Stimulated activated CD4-positive, alpha-beta T cell treated with anti-CD3 and anti-CD28 coated beads, Interleukin-15, amount 100 ng/mL, for 24 hours (primary cell): ENCODE data around the gene GATAD2A.

Source experiments
- DNase-seq: peaks from one replicate; pipeline ENCODE4 v3.0.0-alpha.2; 2020

Gene GATAD2A

DNA sequence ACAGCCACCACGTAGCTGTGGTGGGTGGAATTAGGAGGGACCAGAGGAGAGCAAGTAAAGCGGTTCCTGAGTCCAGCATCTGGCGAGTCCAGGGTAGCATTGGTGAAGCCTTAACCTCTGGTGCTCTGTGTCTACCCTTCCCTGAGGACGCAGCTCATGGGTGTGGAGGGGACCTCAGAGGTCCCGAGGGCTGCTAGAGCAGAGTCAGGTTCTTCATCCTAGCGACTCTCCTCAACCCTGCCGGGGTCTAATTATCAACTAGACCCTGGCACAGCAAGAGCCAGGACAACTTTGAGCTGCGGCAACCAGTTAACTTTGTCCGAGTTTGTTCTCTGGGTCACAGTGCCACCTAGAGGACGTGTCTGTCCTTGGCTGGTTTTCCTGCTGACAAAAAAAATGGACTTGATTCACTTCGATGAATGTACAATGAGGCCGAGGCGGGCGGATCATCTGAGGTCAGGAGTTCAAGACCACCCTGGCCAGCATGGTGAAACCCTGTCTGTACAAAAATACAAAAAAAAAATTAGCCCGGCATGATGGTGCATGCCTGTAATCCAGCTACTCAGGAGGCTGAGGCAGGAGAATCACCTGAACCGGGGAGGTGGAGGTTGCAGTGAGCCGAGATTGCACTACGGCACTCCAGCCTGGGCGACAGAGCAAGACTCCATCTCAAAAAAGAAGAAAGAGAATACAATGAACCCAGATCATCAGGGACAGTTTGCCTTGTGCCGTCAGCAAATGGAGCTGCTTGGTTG is 84.9 kb downstream of the GATAD2A start:
- DNase-seq: peak; percentile 86

DNA sequence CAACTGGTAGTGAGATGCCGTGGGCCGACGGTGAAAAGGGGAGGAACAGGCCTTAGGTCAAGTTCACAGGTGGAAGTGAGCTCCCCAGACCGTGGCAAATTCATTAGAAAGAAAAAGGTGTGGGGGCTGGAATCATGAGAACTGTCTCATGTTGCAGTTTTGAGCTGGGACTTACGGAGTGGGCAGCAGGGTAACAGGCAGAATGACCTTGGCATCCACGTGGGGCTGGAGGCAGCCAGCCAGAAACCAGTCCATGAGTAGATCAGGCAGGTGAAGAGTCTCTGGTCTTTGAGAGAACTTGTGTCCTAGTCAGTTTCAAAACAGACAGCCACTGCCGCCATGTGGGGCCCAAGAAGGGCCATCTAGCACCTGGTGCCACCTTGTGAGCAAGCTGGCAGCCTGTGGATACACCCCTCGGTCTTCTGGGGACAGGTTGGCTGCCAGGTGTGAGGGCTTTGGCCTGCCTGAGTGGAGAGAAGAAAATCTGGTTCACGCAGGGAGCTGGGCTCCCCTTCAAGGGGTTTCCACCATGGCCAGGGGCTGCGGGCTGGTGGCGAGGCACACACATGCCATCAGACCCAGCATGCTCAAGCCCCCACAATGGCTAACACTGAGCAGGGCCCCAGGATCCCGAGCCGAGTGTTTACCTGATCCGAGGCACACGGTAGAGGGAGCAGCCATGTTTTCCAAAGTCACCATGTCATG is 86.0 kb downstream of the GATAD2A start:
- no peak for DNase-seq

DNA sequence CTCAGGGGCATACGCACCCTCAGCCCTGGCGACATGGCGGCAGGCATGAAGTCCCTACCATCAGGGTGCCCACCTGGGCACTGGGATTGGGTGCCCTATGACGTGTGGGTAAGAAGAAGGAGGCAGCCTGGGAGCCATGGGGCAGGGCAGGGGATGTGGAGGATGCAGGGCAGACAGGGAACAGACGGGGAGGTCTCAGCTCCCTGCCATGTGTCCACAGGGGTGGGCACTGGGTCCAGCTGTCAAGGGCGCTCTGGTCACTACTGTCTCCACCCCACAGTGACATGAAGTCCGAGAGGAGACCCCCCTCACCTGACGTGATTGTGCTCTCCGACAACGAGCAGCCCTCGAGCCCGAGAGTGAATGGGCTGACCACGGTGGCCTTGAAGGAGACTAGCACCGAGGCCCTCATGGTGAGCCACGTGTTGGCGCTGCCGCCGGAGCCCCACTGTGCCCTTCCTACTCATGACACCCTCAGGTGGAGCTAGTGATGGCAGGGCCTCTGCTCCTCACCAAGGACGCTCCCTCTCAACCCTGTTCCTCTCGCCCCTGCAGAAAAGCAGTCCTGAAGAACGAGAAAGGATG is 86.6 kb downstream of the GATAD2A start:
- DNase-seq: no peak

DNA sequence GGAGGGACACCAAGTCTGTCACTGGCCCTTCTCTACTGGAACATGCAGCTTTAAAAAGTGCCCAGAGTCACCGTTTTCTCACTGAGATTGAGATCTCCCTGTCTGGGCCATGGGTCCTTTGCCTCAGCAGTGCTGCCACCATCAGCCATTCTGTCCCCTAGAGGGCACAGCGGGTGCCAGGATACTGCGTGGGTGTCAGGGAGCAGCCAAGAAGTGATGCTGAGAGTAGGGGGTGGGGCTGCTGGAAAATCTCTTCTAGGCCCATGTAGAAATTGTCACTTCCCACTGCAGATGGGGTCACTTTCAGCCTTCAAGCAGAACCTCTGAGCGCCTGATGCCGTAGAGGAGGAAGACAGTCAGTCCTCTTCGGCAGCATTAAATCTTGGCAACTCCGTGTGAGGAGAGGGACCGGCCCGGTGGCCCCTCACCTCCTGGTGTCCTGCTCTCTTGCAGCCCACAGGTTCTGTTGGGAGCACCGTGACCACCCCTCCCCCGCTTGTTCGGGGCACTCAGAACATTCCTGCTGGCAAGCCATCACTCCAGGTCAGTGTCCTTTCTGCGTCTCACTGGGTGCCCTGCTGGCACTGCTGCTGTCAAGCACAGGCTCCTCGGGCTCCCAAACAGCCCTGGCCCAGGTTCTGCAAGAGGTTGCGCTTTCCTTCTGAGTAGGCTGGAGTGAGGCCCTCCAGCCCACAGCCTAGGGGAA is 88.5 kb downstream of the GATAD2A start:
- DNase-seq: no peak

DNA sequence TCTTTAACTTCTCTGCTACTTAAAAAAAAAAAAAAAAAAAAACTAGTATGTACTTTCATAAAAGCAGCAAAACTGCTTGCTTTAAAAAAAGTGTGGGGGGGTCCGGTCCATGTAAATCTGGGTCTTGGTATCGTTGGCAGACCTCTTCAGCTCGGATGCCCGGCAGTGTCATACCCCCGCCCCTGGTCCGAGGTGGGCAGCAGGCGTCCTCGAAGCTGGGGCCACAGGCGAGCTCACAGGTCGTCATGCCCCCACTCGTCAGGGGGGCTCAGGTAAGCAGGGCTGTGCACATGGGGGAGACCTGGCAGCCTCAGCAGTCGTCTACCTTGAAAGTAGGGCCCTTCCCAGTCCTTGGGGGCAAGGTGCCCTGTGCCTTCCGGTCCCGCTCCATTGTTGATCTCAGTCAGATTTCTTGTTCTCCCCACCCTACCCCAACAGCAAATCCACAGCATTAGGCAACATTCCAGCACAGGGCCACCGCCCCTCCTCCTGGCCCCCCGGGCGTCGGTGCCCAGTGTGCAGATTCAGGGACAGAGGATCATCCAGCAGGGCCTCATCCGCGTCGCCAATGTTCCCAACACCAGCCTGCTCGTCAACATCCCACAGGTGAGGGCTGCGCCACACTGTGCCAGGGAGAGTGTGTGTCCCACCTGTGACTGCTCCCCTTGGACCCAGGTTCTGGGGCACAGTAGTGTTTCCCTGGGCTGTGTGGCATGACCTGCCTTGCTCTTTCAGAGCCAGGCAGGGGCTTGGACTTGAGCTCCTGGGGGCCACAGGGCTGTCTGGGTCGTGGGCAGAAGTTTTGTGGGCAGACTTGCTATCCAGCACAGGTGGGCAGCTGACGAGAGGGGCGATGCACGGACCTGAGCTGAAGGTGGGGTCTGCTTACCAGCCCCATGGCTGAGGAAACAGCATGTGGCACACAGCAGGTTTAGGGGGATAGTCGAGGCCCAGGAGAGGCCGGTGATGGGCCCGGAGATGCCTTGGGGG is 90.4 kb downstream of the GATAD2A start:
- DNase-seq: no peak

DNA sequence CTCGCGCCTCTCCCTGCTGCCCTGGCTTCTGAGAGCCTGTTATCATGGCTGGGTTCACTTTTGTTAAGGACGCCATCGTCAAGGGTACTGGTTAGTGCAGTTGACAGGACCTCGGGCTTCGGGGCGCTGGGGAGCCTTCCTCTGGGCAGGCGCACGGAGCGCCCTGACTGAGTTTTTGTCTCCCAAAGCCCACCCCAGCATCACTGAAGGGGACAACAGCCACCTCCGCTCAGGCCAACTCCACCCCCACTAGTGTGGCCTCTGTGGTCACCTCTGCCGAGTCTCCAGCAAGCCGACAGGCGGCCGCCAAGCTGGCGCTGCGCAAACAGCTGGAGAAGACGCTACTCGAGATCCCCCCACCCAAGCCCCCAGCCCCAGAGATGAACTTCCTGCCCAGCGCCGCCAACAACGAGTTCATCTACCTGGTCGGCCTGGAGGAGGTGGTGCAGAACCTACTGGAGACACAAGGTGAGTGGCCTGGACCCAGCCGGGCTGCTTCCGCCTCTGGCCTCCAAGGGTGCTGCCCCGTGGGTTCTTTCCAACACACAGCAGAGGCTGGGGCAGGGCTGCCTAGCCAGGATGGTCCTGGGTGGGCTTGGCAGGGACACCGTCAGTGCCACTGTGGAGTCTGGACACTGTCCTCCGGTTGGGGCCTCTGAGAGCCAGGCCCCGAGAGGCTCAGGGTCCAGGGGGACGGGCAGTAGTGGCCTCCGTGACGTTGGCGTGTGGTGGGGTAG is 92.9 kb downstream of the GATAD2A start:
- DNase-seq: no peak

DNA sequence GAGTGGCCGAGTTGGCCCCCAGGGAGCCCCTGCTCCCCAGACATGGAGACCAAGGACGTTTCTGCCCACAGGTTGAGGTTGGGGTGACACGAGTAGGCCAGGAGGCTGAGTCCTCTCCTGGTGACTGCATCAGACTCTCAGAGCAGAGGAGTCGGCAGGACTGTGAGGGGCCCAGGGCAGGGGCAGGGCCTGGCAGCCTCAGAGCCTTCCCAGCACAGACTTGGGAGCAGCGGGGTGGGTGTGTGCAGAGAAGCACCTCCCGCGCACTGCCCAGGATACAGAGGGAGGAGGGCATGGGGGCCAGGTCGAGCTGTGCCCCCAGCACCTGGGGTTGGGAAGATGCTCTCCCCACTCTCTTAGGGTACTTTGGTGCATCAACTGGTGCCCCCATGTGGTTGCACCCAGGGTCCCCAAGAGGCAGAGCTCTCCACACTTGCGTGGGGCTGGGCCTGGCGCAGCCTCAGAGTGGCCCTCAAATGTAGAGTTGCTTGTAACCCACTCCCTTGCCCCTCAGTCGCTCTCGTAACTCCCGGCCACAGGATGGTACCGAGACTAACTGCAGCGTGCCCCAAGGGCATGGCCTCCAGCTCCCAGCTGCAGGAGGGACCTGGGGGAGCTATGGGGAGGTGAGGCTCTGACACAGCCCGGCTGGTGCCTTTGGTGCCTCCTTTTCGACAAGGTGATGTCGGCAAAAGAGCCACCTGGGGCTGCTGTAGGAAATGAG is 94.0 kb downstream of the GATAD2A start:
- DNase-seq: no peak

DNA sequence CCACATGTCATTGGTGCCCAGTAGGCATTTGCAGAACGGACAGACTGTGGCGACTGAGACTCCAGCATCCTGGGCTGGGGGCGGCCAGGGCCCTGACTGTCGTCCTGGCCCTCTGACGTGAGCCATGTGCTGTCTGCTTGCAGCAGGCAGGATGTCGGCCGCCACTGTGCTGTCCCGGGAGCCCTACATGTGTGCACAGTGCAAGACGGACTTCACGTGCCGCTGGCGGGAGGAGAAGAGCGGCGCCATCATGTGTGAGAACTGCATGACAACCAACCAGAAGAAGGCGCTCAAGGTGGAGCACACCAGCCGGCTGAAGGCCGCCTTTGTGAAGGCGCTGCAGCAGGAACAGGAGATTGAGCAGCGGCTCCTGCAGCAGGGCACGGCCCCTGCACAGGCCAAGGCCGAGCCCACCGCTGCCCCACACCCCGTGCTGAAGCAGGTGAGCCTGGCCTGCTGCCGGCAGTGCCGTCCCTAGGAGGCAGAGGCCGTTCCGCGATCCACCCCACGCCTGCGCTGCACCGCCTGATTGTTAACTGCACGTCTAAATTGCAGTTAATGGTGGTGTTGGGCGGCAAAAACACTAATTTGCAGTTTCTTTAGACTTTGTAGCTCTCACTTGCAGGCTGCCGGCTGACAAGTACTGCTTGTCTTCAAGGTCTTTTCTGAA is 95.6 kb downstream of the GATAD2A start:
- DNase-seq: no peak

DNA sequence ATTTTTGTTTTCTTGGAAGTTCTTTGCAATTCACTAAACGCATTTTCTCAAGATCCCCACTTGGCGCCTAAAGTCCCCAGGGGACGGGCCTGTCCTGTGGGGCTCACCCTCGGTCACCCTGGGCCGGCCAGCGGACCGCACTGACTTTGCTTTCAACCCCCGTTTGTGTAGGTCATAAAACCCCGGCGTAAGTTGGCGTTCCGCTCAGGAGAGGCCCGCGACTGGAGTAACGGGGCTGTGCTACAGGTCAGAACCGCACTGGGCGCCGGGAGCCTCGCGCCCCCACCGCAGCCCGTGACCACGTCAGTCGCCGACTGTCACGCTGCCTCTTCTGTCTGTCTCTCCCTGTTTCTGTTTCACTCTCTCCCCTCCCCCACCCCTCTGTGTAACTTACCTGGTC is 96.3 kb downstream of the GATAD2A start:
- no peak for DNase-seq

DNA sequence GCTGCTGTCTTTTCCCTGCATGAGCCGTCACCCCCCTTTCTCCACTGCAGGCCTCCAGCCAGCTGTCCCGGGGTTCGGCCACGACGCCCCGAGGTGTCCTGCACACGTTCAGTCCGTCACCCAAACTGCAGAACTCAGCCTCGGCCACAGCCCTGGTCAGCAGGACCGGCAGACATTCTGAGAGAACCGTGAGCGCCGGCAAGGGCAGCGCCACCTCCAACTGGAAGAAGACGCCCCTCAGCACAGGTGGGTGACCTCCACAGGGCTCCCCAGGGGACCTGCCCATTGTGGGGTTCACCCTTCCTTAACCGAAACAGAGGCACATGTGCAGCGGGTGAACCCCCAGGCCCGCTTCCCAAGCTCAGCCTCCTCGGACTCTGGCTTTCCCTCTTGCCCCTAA is 96.8 kb downstream of the GATAD2A start:
- no peak for DNase-seq

DNA sequence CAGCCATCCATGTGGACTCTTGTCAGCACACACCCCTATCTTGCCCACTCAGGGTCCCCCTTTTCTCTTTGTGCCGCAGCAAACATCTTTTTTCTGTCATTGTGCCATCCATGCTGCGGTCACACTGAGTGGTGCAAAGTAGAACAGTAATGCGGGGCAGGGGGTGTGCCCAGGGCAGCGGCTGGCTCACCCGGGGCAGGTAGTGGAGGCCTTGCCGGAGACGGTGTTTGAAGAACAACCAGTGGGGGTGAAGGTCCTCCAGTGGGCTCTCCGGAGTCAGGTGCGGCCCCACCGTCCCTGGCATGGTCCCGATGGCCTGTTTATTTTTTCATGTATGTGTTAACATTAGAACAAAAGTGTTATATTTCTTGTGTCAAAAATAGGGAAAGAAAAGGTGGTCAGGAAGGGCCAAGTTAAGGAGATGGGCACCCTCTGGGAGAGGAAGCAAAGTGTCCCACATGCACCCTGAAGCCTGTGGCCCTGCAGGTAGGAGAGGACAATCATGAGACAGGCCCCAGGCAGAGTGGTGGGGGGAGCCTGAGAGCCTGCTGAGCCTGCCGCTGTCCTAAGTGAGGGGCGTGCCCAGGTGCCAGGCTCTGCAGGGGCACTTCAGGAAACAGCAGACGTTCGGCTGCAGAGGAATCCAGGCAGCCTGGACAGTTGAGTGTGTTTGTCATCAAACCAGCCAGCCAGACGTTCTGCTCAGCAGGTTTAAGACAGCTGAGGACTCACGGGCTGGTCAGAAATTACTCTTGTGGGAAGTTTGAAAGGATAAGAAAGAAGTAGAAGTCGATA is 97.5 kb downstream of the GATAD2A start:
- no peak for DNase-seq

DNA sequence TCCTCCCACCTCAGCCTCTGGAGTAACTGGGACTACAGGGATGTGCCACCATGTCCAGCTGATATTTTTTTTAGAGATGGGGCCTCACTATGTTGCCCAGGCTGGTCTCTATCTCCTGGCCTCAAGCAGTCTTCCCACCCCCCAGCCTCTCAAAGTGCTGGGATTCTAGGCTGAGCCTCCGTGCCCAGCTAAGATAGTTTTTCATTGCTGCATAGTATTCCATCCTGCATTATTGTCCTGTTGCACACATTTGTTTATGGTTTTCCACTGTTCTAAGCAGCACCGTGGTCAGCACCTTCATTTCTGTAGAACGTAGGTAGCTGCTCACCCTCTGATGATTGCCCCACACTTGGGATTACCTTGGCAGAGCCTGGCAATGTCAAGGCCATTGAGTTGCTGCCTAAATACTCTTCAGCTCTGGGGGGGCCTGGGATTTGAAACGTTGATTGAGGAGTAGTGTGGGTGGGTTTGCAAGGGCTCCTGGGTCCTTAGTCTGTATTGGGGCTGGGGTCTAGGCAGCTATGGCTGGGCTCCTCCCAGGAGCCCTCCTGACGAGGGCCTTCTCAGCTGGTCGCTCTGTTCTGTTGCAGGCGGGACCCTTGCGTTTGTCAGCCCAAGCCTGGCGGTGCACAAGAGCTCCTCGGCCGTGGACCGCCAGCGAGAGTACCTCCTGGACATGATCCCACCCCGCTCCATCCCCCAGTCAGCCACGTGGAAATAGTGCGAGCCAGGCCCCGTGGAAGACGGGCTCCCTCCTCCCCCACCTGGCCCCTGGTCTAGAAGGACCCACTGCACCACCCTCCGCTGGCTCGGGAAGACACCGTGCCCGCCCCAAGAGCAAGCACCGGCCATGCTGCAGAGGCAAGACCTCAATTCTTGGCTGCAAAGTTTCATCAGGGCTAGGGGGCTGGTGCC is 99.5 kb downstream of the GATAD2A start:
- no peak for DNase-seq

DNA sequence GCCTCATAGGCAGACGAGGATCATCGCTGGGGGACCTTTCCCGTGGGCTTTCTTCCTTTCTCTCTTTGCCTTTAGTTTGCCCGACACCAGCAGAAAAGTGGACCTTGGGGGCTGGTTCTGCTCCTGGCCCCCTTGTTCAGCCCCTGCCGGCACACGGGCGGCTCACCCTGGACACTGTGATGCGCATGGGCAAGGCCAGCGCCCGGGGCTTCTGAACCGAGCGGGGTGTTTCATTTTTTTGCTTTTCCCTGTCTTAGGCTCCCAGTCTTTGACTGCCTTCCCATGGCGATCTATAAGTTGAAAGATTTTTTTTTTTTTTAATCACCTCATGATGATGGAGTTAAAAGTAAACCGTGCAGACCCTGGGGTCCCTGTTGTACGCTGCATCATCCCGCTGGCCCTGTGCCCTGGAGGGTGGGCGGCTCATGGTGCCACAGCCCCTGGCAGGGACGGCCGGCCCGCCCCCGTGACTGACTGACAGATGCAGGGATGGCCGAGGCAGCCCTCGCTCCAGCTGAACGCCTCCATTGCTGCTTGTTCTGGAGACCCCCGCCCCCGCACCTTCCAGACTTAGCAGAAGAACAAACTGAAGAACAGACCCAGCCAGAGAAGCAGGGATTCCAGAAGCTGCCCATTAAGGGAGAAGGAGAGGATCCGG is 100.3 kb downstream of the GATAD2A start:
- no peak for DNase-seq

DNA sequence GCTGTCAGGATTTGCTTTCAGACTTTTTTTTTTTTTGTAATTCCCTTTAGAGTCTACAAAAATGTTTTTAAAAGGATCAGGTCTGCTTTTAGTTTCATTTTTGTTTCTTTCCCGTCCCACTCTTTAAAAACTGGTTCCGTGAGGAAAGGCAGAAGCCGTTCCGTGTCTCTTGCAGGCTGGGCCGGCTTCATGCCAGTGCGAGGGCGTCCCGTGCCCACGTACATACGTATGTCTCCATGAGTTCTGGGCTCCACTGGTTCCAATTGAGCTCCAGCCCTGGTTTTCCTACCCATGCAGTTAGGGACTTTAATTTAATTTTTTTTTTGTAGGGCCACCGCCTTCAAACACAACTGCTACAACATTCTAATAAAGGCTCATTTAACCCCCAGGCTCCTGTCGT is 101.1 kb downstream of the GATAD2A start:
- DNase-seq: no peak

DNA sequence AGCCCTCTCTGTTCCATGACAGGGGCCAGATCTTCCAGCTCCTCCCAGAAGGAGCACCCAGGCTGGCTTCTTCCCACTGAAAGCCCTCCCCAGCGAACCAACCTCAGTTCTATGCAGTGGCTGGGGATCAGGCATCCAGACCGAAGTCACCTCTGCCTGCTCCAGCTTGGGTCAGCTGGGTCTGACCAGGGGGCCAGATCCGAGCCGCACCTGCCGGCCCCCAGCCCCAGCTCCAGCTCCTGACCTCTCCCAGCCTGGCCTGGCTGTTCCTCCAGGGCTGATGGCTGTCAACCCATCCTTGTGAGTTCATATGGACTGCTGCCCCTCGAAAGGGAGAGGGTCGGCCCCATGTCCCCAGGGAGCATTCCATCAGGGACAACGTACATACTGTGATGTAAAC is 101.9 kb downstream of the GATAD2A start:
- no peak for DNase-seq

DNA sequence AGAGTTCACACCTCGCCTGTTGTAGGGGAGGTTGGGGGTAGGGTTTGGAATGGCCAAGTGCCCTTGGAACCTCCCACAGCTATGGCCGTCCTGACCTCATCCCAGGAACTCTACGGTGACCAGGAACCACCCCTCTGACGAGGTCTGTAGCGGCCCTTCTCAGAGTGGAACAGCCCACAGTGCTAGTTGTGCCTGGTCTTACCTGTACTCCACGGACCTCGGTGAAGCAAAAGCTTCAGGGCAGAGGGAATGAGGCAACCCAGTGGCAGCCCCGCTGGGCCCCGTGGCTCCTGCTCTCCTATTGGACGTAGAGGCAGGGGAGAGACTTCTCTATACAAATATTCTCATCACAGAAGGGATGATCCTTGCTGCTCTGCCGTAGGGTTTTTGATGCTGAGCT is 102.7 kb downstream of the GATAD2A start:
- DNase-seq: no peak

DNA sequence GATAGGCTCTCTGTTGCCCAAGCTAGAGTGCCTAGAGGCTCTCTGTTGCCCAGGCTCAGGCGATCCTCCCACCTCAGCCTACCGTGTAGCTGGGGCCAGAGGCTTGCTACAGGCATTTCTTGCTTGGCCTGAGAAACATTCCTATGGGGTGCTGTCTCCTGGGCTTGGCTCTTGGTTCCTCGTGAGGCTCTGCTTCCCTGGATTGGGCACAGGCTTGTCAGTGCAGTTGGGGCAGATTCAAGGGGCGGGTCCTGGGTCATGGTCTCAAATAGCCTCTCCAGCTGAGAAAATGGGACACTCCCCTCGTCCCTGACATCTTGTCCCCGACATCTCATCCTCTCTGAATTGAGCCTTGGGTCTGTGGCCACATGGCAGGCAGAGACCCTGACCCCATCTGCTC is 105.0 kb downstream of the GATAD2A start:
- DNase-seq: no peak

DNA sequence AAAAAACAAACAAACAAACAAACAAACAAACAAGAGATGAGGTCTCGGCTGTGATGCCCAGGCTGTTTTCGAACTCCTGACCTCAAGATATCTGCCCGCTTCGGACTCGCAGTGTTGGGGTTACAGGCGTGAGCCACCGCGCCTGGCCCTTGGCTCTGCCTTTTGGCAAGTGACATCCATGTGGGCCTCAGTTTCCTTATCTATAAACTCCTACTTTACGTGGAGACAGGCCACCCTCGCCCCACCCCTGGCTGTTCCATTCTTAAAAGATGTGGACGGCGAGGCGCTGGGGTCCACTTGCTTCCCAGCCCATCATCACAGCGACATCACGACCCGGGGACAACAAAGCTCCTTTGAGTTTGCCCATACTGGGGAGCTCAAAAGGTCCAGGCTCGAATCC is 108.2 kb downstream of the GATAD2A start:
- no peak for DNase-seq
